DND-41 (cell line): ENCODE data around the gene CRYBG1.
"Not testable (repeated sequence)": the region's sequence is repeated elsewhere in the genome, so short reads cannot be mapped to it uniquely, and the experiment has no call there.

ENCODE experiments used
- EZH2 ChIP-seq: IDR thresholded peaks from 3 replicates; pipeline ENCODE4 v1.6.1; 2012; ENCODE audit warnings: borderline replicate concordance, low read depth, mild to moderate bottlenecking, moderate library complexity, low read length, inconsistent platforms; ENCODE audit not compliant: severe bottlenecking
- TF ChIP-seq, protein P1 (sequence below): IDR thresholded peaks from 2 replicates; pipeline ENCODE4 v1.5.1; 2012; ENCODE audit warnings: borderline replicate concordance, low read length, moderate library complexity, mild to moderate bottlenecking; ENCODE audit not compliant: poor library complexity, severe bottlenecking; ENCODE audit errors: extremely low read depth

DNA sequence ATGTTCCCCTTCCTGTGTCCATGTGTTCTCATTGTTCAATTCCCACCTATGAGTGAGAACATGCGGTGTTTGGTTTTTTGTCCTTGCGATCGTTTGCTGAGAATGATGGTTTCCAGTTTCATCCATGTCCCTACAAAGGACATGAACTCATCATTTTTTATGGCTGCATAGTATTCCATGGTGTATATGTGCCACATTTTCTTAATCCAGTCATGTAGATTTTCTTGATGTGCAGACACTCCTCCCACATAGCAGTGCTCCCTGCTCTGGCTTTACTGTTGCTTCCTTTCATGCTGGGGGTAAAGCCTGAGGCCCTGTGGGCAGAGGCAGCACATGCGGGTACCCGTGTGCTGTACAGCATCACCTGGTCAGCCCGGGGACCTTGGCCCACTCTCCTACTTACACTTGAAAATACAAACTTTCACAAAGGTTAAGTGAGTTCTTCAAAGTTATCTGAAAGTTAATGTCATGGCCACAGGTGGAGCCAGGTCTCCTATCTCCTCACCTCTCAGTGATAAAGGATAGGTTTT lies 188.5 kb downstream of the CRYBG1 start:
- TF ChIP-seq, protein P1, sequence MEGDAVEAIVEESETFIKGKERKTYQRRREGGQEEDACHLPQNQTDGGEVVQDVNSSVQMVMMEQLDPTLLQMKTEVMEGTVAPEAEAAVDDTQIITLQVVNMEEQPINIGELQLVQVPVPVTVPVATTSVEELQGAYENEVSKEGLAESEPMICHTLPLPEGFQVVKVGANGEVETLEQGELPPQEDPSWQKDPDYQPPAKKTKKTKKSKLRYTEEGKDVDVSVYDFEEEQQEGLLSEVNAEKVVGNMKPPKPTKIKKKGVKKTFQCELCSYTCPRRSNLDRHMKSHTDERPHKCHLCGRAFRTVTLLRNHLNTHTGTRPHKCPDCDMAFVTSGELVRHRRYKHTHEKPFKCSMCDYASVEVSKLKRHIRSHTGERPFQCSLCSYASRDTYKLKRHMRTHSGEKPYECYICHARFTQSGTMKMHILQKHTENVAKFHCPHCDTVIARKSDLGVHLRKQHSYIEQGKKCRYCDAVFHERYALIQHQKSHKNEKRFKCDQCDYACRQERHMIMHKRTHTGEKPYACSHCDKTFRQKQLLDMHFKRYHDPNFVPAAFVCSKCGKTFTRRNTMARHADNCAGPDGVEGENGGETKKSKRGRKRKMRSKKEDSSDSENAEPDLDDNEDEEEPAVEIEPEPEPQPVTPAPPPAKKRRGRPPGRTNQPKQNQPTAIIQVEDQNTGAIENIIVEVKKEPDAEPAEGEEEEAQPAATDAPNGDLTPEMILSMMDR, result not testable (repeated sequence)
- not testable (repeated sequence) for TF ChIP-seq EZH2
